H1 (cell line): Measurements from ENCODE around the gene PLEKHN1. TPM values are rescaled to one million over a fixed set of nuclear protein-coding genes. Genes with fewer than 3 reads are reported as not detected.

Experiments used
- CTCF ChIA-PET: fragments of 300-600 bp; sonication (Branson Sonifier 250); formaldehyde crosslinking; loops from one replicate; lab custom pipeline; 2021; ENCODE audit not compliant: partially characterized antibody; lab: Charles Lee
- POLR2A ChIA-PET: fragments of 300-600 bp; sonication (Branson Sonifier 250); formaldehyde crosslinking; loops from one replicate; lab custom pipeline; 2021; ENCODE audit warnings: inconsistent platforms; ENCODE audit not compliant: partially characterized antibody; lab: Charles Lee
- DNase-seq, 2 experiments: peaks; one replicate each; pipeline versions ENCODE4 v3.0.0 to v3.0.0-alpha.2; 2010 to 2022; ENCODE audit warnings: low spot score in 2 of 2, low read depth in 1 of 2, mixed read lengths in 1 of 2
- FAIRE-seq: peaks from 2 replicates; lab custom pipeline; 2011; peaks lifted over from hg19 to GRCh38; lab: Jason Lieb, UNC
- H2AFZ ChIP-seq: 2 replicates; pipeline ENCODE4 v1.8.1; 2012; ENCODE audit warnings: low read length, inconsistent platforms
- H2AK5ac ChIP-seq: 2 replicates; pipeline ENCODE4 v1.6.1; 2013; ENCODE audit warnings: low read depth, low read length
- H2BK120ac ChIP-seq: replicated peaks from 2 replicates; pipeline ENCODE3; 2013; ENCODE audit warnings: low read depth, low read length, inconsistent platforms
- H2BK12ac ChIP-seq: 2 replicates; pipeline ENCODE4 v1.6.1; 2013; ENCODE audit warnings: low read depth, low read length
- H2BK15ac ChIP-seq: 2 replicates; pipeline ENCODE4 v1.6.1; 2013; ENCODE audit warnings: low read length
- H2BK20ac ChIP-seq: 2 replicates; pipeline ENCODE4 v1.6.1; 2013; ENCODE audit warnings: low read length
- H2BK5ac ChIP-seq: 2 replicates; pipeline ENCODE4 v1.6.1; 2013; ENCODE audit warnings: low read depth, low read length
- H3K14ac ChIP-seq: 2 replicates; pipeline ENCODE4 v1.6.1; 2013; ENCODE audit warnings: inconsistent platforms; ENCODE audit not compliant: insufficient read length
- H3K18ac ChIP-seq: 2 replicates; pipeline ENCODE4 v1.6.1; 2013; ENCODE audit warnings: low read length; ENCODE audit errors: extremely low read depth
- H3K23ac ChIP-seq: 2 replicates; pipeline ENCODE4 v1.6.1; 2013; ENCODE audit warnings: inconsistent platforms; ENCODE audit not compliant: insufficient read length
- H3K23me2 ChIP-seq: 2 replicates; pipeline ENCODE4 v1.6.1; 2013; ENCODE audit warnings: low read depth, low read length
- H3K27ac ChIP-seq: 2 replicates; pipeline ENCODE4 v1.6.1; 2011; ENCODE audit warnings: low read depth, low read length, inconsistent platforms
- H3K27me3 ChIP-seq, 4 experiments: replicated peaks in 1 of 4; 1 replicate in 1 of 4; 2 replicates in 3 of 4; pipeline versions ENCODE4 v1.6.1 to v1.8.1; 2011 to 2013; ENCODE audit warnings: low read length in 3 of 4, mild to moderate bottlenecking in 3 of 4, inconsistent platforms in 2 of 4, mixed read lengths in 2 of 4, moderate library complexity in 1 of 4; ENCODE audit not compliant: control insufficient read depth in 3 of 4, insufficient read depth in 3 of 4; ENCODE audit errors: extremely low read depth in 1 of 4
- H3K36me3 ChIP-seq, 4 experiments: 2 replicates each; pipeline versions ENCODE4 v1.6.1 to v1.8.1; 2011 to 2013; ENCODE audit warnings: mild to moderate bottlenecking in 4 of 4, low read length in 3 of 4, moderate library complexity in 2 of 4, control low read depth in 1 of 4, inconsistent platforms in 1 of 4; ENCODE audit not compliant: insufficient read depth in 4 of 4, control insufficient read depth in 2 of 4
- H3K4ac ChIP-seq: replicated peaks from 2 replicates; pipeline ENCODE3; 2013; ENCODE audit warnings: low read length, low read depth, mixed read lengths, inconsistent platforms; ENCODE audit not compliant: insufficient read length
- H3K4me1 ChIP-seq, 4 experiments: replicated peaks in 1 of 4; 1 replicate in 1 of 4; 2 replicates in 3 of 4; pipeline versions ENCODE4 v1.6.1 to v1.8.1; 2011 to 2013; ENCODE audit warnings: low read length in 3 of 4, inconsistent platforms in 2 of 4, mixed read lengths in 1 of 4; ENCODE audit not compliant: insufficient read depth in 4 of 4, control insufficient read depth in 3 of 4
- H3K4me2 ChIP-seq, 2 experiments: 2 replicates each; pipeline versions ENCODE4 v1.6.1 to v1.8.1; 2011 to 2013; ENCODE audit warnings: low read depth in 2 of 2, low read length in 2 of 2, control low read depth in 1 of 2, inconsistent platforms in 1 of 2, mild to moderate bottlenecking in 1 of 2; ENCODE audit not compliant: insufficient read depth in 1 of 2
- H3K4me3 ChIP-seq, 4 experiments: fragments of 200-600, 300-600 bp in 1 of 4; sonication (generic), shearing (Covaris generic), sonication (Bioruptor Twin) in 1 of 4; 2 replicates each; pipeline versions ENCODE4 v1.5.1 to v1.8.1; 2011 to 2016; ENCODE audit warnings: low read length in 4 of 4, low read depth in 3 of 4, control low read depth in 2 of 4, inconsistent platforms in 2 of 4, mild to moderate bottlenecking in 2 of 4, mixed read lengths in 1 of 4, moderate library complexity in 1 of 4; ENCODE audit not compliant: insufficient read depth in 2 of 4; ENCODE audit errors: extremely low read depth in 1 of 4
- H3K56ac ChIP-seq: replicated peaks from 2 replicates; pipeline ENCODE3; 2013; ENCODE audit warnings: low read depth, mild to moderate bottlenecking, mixed read lengths, low read length, inconsistent platforms; ENCODE audit not compliant: insufficient read length
- H3K79me1 ChIP-seq: 2 replicates; pipeline ENCODE4 v1.6.1; 2013; ENCODE audit warnings: low read depth, low read length, control low read depth
- H3K79me2 ChIP-seq, 2 experiments: 2 replicates each; pipeline versions ENCODE4 v1.6.1 to v1.8.1; 2012 to 2013; ENCODE audit warnings: low read length in 2 of 2, mild to moderate bottlenecking in 2 of 2, inconsistent platforms in 1 of 2; ENCODE audit not compliant: insufficient read depth in 2 of 2, control insufficient read depth in 1 of 2
- H3K9ac ChIP-seq, 4 experiments: replicated peaks in 1 of 4; 1 replicate in 1 of 4; 2 replicates in 3 of 4; pipeline versions ENCODE4 v1.6.1 to v1.8.1; 2011 to 2013; ENCODE audit warnings: low read depth in 3 of 4, low read length in 3 of 4, control low read depth in 2 of 4, mild to moderate bottlenecking in 2 of 4, moderate library complexity in 2 of 4, inconsistent platforms in 1 of 4; ENCODE audit errors: extremely low read depth in 1 of 4
- H3K9me3 ChIP-seq, 2 experiments: 2 replicates each; pipeline versions ENCODE4 v1.6.1 to v1.8.1; 2012 to 2013; ENCODE audit warnings: mild to moderate bottlenecking in 2 of 2, moderate library complexity in 2 of 2, control low read depth in 1 of 2, inconsistent platforms in 1 of 2, low read depth in 1 of 2, low read length in 1 of 2, mixed read lengths in 1 of 2; ENCODE audit not compliant: insufficient read depth in 2 of 2
- H4K20me1 ChIP-seq, 2 experiments: replicated peaks in 1 of 2; 2 replicates each; pipeline versions ENCODE3 to v1.8.1; 2011 to 2013; ENCODE audit warnings: inconsistent platforms in 2 of 2, low read length in 2 of 2, mild to moderate bottlenecking in 1 of 2; ENCODE audit not compliant: insufficient read depth in 2 of 2, control insufficient read depth in 1 of 2
- H4K5ac ChIP-seq: 2 replicates; pipeline ENCODE4 v1.6.1; 2013; ENCODE audit warnings: low read length, low read depth, mixed read lengths, inconsistent platforms; ENCODE audit not compliant: insufficient read length
- H4K8ac ChIP-seq: 2 replicates; pipeline ENCODE4 v1.8.0; 2013; ENCODE audit warnings: mild to moderate bottlenecking, moderate library complexity, low read length, inconsistent platforms; ENCODE audit not compliant: insufficient read depth; ENCODE audit errors: extremely low read depth
- H4K91ac ChIP-seq: replicated peaks from 2 replicates; pipeline ENCODE3; 2013; ENCODE audit warnings: low read length, mixed read lengths, inconsistent platforms; ENCODE audit not compliant: insufficient read length
- GTF2F1 ChIP-seq: IDR thresholded peaks from 2 replicates; pipeline ENCODE4 v1.6.1; 2012; ENCODE audit warnings: low read depth, low read length, improper control_type of control experiment, borderline replicate concordance
- KDM1A ChIP-seq: fragments of 200-600, 300-600 bp; sonication (generic); IDR thresholded peaks from 2 replicates; pipeline ENCODE4 v1.7.1; 2016; ENCODE audit warnings: mild to moderate bottlenecking, low read length, borderline replicate concordance
- POLR2A ChIP-seq, 2 experiments: IDR thresholded peaks; 1 replicate in 1 of 2; 2 replicates in 1 of 2; pipeline ENCODE4 v1.6.1; 2011; ENCODE audit warnings: low read depth in 2 of 2, low read length in 2 of 2, mild to moderate bottlenecking in 2 of 2; ENCODE audit errors: control extremely low read depth in 1 of 2
- SIRT6 ChIP-seq: IDR thresholded peaks from one replicate; pipeline ENCODE4 v1.7.1; 2012; ENCODE audit warnings: low read length, inconsistent platforms
- SRF ChIP-seq: IDR thresholded peaks from 2 replicates; pipeline ENCODE4 v1.6.1; 2011; ENCODE audit warnings: mild to moderate bottlenecking, low read depth, low read length, moderate library complexity
- SUZ12 ChIP-seq: fragments of 200-600 bp; sonication (generic); IDR thresholded peaks from 2 replicates; pipeline ENCODE4 v1.6.1; 2012; ENCODE audit warnings: mild to moderate bottlenecking, inconsistent platforms, low read length, moderate library complexity, mixed read lengths
- TEAD4 ChIP-seq: IDR thresholded peaks from 2 replicates; pipeline ENCODE4 v1.6.1; 2012; ENCODE audit warnings: low read depth, low read length, inconsistent platforms, mixed read lengths
- WGBS, 2 experiments: shearing (Covaris generic) in 1 of 2; methylation state at CpG; one replicate each; pipeline versions ENCODE4 v1.1.6 to v1.1.7; 2013 to 2015; ENCODE audit warnings: low lambda C conversion rate in 2 of 2, mixed read lengths in 2 of 2, inconsistent platforms in 1 of 2, low coverage in 1 of 2, missing lambda C conversion rate in 1 of 2; ENCODE audit not compliant: insufficient replicate concordance in 2 of 2, insufficient coverage in 1 of 2, insufficient read length in 1 of 2; ENCODE audit errors: extremely low coverage in 1 of 2, missing lambda C conversion rate in 1 of 2; 5-methylcytosine and 5-hydroxymethylcytosine counted together
- polyA plus RNA-seq, 7 experiments: library from polyadenylated mRNA; depleted of rRNA in 3 of 7; stranded (reverse) in 5 of 7; unstranded in 2 of 7; fragments of >200 nt in 5 of 7; fragments of 200-250 nt in 2 of 7; gene quantifications; 1 replicate in 5 of 7; 2 replicates in 1 of 7; 4 replicates in 1 of 7; pipeline versions ENCODE4 v1.2.1 to v1.2.3, GENCODE V29; 2011 to 2013; ENCODE audit warnings: missing spikeins in 2 of 7, mixed read lengths in 2 of 7
- total RNA-seq: library from RNA; stranded (reverse); fragmentation: NEBNext Ultra II Directional; extraction: Animal tissue kit (Norgen Biotek cat#: 25700); gene quantifications from 2 replicates; pipeline ENCODE4 v1.2.1, GENCODE V29; 2021
- TF ChIP-seq, protein P1 (sequence below): IDR thresholded peaks from 2 replicates; pipeline ENCODE4 v1.6.1; 2012; ENCODE audit warnings: inconsistent platforms
- TF ChIP-seq, protein P2 (sequence below): IDR thresholded peaks from 2 replicates; pipeline ENCODE4 v1.6.1; 2011; ENCODE audit warnings: low read depth, mild to moderate bottlenecking, low read length; ENCODE audit not compliant: insufficient read depth
- TF ChIP-seq, protein P3 (sequence below): IDR thresholded peaks from 2 replicates; pipeline ENCODE4 v1.6.1; 2012; ENCODE audit warnings: inconsistent platforms

PLEKHN1 gene
- total and polyA plus RNA-seq, 2 of the 8 experiments (the other 6 are each of a cell fraction or from before 2014, with no cell fraction given) = 0.39 to 1.5 TPM

DNA sequence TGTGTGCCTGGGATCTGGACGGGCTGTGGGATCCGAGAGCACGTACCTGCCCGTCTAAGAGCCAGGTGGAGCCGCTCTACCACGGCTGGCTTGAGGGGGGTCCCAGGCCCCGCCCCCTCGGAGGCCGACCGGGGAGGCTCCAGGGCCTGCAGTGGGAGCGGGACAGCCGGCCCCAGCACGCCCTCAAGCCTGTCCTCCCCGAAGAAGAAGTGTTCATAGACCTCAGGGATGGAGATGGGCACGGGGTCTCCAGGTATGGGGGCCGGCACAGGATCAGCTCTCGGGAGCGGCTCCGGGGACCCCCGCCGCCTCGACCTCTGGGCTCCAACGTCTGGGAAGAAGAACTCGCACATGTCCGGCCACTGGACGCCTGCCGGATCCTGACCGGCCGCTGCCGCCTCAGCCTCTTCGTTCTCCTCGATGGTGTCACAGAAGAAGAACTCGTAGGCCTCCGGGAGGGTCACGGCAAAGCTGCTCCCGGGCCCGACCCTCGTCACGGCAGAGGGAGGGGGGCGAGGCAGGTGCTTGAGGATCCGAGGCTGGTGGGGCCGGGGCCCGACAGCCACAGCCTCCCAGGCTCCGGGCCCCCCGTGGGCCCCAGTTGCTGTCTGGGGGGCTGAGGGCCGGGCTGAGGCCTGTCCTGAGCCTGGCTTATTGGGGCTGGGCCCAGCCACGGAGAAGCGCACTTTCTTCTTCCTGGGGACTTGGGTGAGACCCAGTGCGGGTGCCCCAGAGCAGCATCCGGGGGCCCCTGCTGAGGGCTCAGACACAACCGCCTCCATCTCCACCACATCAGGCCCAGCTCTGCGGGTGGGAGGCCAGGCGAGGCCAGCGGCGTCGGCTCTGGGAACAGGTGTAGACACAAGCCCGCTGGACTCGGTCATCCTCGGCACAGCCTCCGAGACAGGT lies 12.8 kb downstream of the PLEKHN1 start:
- ChIA-PET CTCF (interaction anchor here (0.9 to 6.9 kb wide), 3 partner anchors 13 to 85 kb away, joined by 5 to 86 read pairs (median 80); no protein-coding TSS in a partner anchor), POLR2A (interaction anchor here (0.7 to 1.5 kb wide), 3 partner anchors 23 to 81 kb away, joined by 3 to 4 read pairs (median 4); no protein-coding TSS in a partner anchor)
- FAIRE-seq = no peak

More for the DNA sequence above, 12.8 kb downstream of the PLEKHN1 start:
- Histone ChIP-seq H3K23me2 (peaks cover 2% of the 10 kb centered on the region; the same call in 1 of the 2 replicates), H3K36me3 (no peaks in the 10 kb centered on the region), H3K4me1 (peaks cover 0 to 10% (median under 1%) of the 10 kb centered on the region in 4 experiments; a peak in 4 of 7 replicates), H2BK20ac (no peak overlapping the region), H2AK5ac (no peak overlapping the region; the same call in 1 of the 2 replicates), H3K9me3 (no peaks in the 10 kb centered on the region), H3K23ac (no peak overlapping the region), H3K14ac (no peak overlapping the region), H2BK12ac (no peak overlapping the region), H3K4me3 (no peak overlapping the region), H3K27ac (no peak overlapping the region), H3K79me2 (no peaks in the 10 kb centered on the region), H3K27me3 (peaks cover 0 to 18% (median 5%) of the 10 kb centered on the region in 4 experiments; a peak in 4 of 7 replicates), H4K91ac (no peak overlapping the region), H2BK15ac (no peak overlapping the region), H3K56ac (no peak overlapping the region), H4K20me1 (peaks cover 0 to 12% of the 10 kb centered on the region in 2 experiments), H3K4ac (no peak overlapping the region), H4K8ac (peak overlapping the region; percentile 51), H2BK120ac (no peak overlapping the region), H2AFZ (no peak overlapping the region), H3K9ac (no peak overlapping the region), H3K79me1 (no peaks in the 10 kb centered on the region), H4K5ac (no peak overlapping the region), H2BK5ac (no peak overlapping the region), H3K18ac (no peak overlapping the region), H3K4me2 (no peak overlapping the region)
- 86% methylated on average over 34 of the region's 60 CpGs; no CpG with 5 or more reads in 1 of the 2 experiments for WGBS, 2 experiments
- DNase-seq = no peak
- TF ChIP-seq SRF (no peak), SUZ12 (no peak), GTF2F1 (no peak), POLR2A (IDR thresholded peaks at IDR 0.05; ENCODE audit: control extremely low read depth in 1 of 2, low read depth in 2 of 2, low read length in 2 of 2) (no peak), KDM1A (no peak), SIRT6 (no peak), TEAD4 (no peak)
- TF ChIP-seq, protein P1, sequence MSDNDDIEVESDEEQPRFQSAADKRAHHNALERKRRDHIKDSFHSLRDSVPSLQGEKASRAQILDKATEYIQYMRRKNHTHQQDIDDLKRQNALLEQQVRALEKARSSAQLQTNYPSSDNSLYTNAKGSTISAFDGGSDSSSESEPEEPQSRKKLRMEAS = no peak
- TF ChIP-seq, protein P2, sequence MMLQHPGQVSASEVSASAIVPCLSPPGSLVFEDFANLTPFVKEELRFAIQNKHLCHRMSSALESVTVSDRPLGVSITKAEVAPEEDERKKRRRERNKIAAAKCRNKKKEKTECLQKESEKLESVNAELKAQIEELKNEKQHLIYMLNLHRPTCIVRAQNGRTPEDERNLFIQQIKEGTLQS = no peak
- TF ChIP-seq, protein P3, sequence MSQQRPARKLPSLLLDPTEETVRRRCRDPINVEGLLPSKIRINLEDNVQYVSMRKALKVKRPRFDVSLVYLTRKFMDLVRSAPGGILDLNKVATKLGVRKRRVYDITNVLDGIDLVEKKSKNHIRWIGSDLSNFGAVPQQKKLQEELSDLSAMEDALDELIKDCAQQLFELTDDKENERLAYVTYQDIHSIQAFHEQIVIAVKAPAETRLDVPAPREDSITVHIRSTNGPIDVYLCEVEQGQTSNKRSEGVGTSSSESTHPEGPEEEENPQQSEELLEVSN = no peak
